NCI-H1694 treated with DMSO at 0.1 percent for 48 hours (cell line): ENCODE results near the gene RIN3.

ENCODE experiments used
- DNase-seq: peaks from one replicate; lab custom pipeline; 2025; lab: John Stamatoyannopoulos, UW

RIN3 gene

DNA sequence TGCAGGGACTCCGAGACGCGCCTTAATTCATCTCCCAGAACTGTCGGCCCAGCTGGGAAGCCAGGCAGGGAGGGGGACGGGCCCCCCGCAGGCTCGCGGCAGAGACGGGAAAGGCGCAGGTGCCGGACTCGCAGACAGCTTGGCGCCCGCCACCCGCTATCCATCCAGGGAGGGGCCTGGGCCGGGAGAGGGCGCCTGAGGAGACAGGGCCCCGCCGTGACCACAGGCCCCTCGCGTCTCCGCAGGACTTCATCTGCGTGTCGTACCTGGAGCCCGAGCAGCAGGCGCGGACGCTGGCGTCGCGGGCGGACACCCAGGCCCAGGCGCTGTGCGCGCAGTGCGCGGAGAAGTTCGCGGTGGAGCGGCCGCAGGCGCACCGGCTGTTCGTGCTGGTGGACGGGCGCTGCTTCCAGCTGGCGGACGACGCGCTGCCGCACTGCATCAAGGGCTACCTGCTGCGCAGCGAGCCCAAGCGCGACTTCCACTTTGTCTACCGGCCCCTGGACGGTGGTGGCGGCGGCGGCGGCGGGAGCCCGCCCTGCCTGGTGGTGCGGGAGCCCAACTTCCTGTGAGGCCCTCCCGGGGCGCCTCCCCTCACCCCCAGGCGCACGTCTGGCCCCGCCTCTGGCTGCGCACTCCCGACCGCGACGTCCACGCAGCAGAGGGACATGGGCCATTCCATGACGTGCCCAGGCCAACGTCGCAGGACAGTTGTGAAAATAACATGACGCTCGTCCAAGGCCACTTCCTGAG is 174.3 kb downstream of the RIN3 start:
- peak; percentile 24 for DNase-seq

DNA sequence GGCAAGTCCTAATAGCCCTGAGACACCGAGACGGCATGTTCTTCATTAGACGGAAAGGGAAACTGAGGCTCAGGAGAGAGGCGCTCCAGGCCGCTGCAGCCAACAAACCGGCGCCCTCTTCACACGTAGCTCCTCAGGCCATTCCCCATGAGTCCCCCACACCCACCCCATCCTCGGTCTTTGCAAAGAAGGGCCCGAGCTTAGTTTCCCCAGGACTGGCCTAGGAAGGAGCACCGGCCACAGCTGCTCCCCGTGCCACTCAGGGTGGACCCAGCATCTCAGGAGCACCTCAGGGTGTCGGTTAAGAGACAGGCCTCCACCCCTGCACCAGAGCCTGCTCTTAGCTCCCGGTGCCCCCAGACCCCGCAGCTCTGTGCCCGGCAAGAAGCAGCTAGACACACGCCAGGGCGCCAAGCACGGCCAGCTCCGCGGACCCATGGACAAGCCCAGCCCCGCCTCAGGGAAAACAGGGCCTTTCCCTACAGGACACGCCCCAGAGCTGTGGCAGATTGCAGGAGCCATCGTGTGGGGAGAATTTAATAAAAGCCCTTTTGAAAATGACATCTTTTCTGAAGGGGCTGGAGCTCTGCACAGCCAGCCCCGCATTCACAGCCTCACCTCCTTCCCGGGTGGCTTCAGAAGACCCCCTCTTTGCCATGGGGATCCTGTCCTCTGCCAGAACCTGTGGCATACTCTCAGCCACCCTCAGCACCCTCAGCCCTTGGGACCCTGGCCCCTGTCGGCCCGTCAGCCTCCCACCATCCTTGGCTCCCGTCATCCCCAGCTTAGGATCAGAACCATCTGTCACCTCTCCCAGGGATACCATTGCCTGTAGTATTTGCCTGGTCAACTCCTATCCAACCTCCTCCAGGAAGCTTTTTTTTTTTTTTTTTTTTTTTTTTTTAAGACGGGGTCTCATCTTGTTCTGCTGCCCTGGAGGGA is 175.1 kb downstream of the RIN3 start:
- DNase-seq, result peak; percentile 92

DNA sequence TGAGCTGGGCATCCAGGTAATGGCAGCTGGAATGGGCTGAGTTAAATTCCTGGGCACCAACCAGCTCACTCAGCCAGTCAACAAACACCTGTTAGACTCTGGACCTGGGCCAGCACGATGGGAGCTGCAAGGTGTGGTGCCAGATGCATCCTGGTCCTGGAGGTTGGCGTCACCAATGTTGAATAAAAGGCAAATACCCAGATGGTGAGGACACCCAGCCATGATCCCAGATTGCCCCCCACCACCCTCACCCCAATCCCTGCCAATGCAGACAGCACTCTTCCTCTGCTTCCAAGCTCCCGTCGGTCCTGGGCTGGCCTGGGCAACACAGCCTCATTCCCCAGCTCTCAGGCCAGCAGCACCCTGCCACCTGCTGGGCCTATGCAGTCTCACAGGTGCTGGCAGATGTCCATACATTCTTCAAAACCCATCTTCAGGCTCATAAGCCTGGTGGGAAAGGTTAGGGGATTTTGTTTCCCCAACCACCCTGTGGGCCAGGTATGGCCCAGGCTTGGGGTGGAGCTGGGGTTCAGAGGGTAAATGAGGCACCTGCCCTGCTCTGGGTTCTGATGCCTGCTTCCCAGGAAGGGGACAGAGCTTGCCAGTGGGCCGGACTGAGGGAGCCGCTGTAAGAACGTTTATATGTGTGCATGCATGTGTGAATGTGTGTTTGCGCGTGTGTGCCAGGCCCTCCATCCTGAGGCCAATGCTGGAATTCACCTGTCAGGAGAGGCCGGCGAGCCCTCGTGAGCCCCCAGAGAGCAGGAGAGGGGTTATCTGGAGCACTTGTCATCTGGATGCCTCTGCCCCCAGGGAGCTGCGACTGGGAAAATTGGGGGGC is 176.8 kb downstream of the RIN3 start:
- DNase-seq, result peak; percentile 95

DNA sequence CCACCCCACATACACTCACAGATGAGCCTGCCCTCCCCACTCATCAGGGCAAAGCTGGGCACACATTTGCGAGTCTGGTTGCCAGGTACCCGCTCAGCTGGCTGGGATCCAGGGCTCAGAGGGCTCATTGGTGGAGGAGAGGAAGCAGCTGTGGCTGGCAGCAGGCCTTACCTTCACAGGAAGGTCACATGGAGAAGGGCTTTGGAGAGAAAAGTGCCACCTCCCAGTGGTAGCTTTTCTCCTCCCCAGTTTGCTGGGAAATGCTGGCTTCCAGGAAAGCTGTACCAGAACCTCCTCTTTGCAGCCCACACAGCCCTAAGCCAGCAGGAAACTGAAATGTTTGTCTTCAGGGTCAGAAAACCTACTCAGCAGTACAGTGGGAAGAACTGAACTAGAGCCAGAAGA is 179.2 kb downstream of the RIN3 start:
- DNase-seq, result peak; percentile 99

DNA sequence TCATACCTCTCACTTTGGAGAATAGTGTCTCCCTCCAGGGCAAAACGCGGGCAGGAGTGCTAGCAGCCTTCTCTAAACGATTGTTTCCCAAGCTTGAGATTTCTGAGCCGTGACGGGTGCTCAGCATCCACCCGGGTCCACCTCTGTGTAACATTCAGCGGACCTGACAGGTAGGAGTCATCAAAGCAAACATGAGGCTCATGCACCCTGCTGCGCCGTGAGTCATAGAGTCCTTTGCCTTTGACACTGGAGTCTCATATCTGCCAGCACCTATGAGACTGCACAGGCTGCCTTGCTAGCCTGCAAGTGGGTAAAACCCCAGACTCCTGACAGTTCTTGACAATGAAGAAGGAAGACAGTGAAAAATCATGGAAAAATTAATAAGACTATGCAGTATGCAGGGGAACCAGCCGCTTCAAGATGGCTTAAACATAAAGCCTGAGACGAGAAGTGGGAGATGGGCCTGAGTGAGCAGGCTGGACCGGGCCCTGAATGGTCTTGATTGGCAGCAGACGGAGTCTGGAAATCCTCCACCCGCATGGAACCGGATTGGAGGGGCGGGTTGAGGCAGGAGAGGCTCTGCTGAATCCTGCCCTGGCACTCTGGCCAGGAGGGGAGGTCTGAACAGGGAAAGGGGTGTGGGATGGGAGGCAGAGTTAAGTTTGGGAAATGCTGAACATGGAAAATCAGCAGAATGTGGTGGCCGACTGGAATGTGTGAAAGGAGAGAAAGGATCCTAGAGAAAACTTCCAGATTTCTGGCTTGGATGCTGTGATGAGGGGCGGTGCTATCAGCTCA is 180.6 kb downstream of the RIN3 start:
- peak; percentile 39 for DNase-seq

DNA sequence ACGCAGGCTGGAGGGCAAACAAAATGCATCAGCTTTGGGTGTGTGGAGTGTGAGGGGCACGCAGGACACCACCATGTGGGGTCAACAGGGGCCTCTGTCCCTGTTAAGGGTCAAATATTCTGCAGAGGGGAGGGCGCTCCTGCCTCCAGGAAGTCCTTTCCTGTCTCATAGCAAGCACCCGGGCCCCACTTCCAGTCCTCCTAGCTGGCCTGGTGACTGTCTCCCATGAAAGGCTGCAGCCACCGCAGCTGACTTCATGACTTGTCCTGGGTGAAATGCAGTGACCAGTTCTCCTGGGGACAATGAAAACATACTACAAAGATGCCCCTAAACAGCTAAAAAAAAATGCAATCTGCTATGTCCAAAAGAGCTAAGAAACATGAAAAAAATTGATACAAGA is 181.2 kb downstream of the RIN3 start:
- DNase-seq, result no peak

DNA sequence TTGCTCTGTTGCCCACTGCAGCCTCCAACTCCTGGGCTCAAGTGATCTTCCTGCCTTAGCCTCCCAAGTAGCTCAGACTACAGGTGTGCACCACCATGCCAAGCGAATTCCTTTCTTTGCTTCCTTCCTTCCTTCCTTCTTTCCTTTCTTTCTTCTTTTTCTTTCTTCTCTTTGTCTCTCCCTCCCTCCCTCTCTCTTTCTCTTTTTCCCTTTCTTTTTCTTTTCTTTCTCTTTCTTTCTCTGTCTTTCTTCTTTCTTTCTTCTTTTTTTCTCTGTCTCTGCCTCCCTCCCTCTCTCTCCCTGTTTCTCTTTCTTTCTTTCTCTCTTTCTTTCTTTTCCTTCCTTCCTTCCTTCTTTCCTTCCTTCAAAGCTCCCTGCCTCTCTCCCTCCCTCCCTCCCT is 182.0 kb downstream of the RIN3 start:
- no peak for DNase-seq

DNA sequence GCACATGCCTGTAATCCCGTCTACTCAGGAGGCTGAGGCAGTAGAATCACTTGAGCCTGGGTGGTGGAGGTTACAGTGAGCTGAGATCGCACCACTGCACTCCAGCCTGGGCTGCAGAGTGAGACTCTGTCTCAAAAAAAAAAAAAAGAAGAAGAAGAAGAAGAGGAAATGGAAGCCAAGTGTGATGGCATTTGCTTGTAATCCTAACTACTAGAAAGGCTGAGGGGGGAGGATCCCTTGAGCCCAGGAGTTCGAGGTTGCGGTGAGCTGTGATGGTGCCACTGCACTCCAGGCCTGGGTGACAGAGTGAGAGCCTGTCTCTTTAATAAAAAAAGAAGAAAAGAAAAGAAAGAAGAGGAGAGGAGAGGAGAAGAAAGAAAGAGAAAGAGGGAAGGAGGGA is 182.8 kb downstream of the RIN3 start:
- no peak for DNase-seq

DNA sequence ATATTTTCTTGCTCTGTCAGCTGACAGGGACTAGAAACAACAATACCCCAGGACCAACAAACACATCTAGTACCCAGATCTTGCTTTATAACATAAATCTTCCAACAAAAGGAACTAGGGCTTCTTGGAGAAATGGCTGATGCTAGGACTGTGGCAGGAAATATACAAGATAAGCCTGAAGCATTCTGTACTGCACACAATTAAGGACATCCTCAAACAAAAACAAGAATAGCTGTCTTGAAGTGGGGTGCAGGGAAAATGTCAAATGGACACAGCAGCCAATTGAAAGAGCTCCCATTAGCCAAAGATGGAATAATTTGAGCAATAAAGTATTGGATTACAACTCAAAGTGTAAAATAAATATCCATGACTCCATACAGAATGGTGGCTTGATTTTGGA is 184.8 kb downstream of the RIN3 start:
- DNase-seq, result no peak

DNA sequence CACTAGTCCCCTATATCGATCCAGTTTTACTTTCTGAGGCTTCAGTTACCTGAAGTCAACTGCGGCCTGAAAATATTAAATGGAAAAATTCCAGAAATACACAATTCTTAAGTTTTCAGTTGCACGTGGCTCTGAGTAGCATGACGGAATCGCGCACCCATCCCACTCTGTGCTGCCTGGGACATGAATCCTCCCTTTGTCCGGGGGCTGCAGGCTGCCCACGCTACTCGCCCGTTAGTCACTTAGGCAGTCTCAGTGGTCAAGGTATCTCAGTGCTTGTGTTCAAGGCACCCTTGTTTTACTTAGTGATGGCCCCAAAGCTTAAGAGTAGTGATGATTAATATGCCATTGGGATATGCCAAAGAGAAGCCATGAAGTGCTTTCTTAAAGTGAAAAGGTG is 188.2 kb downstream of the RIN3 start:
- DNase-seq, result no peak

DNA sequence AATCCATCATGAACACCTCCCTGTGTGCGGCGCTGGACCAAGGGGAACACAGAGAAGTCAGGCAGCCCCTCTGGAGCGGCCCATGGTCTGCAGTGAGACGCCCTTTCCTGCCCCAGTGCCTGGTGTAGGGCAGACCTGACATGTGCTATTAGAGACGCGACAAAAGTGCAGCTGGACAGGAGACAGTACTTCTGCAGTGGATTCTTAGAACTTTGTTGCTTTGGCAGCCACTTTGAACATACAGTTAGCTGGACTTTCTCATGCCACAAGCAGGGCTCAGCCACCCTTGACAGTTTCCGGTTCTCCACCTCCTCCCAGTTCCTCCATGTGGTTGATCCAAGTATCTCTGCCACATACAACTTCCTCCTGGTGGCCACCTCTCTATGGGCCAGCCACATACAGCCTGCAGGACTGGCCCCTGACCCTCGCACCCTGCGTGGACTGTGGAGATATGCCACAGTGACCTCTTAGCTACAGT is 188.9 kb downstream of the RIN3 start:
- no peak for DNase-seq

DNA sequence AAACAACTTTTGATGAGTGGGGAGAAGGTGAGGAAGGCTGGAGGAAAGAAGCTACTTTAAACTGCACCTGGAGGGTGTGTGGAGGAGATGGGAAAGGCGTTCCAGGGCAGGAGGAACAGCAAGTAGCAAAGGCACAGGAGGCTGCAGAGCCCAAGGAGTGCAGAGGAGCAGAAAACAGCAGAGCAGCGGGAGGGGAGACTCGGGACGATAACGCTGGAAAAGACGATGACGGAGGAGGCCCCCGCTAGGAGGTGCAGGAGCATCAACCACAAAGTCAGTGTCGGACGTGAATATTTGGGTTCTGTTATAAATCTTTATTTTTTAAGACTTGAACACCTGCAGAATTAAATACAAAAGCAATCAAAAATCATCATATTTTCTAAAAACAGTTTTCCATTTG is 189.9 kb downstream of the RIN3 start:
- no peak for DNase-seq

DNA sequence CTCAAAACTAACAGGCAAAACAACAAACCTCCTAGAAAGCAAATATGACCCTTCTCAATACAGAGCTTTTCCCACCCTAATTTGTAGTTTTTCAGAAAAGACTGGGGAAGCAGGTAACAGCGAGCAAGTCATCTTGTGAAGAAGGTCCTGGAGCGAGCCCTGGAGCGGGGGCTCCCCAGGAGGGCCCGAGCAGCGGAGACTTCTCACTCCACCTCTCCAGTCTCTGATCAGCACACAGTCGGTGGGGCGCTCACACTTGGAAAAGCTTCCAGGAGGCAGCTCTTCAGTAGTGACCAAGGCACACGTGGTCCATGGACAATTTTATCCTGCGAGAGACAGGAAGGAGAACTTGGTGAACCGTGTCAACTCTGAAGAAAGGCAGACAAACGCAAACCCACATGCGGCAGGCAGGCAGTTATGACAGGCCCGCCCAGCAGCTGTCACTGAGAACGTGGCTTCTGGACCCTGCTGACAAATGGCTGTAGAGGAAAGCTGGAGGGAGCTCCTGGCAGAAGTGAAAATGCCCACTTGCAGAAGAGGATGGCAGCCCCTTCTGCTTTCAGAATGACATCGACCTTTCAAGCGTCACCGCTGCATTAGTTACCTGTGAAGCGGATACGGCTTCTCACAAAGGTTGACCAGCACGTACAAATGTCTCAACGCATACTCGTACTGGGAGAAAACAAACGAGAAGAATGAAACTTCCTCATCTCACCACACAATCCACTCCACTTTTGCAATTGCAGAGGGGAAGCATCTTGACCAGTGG is 190.6 kb downstream of the RIN3 start:
- no peak for DNase-seq

DNA sequence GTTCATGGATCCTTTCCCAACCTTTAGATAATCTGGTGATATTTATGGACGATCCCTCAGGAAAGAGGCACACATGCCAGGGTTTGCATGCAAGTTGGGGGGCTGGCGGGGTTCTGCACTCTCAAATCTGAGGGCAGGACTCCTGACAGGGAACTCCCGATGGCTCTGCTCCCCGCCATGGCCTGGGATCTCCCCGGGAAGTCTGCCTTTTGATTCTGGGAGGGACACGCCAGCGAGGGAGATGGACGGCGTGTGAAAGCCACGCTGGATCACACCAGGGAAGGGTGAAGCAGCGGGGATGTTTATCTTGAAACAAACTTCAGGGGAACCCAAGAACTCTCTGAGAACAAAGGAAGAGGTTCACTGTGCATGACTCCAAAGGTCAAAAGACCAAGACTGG is 191.2 kb downstream of the RIN3 start:
- DNase-seq, result no peak

DNA sequence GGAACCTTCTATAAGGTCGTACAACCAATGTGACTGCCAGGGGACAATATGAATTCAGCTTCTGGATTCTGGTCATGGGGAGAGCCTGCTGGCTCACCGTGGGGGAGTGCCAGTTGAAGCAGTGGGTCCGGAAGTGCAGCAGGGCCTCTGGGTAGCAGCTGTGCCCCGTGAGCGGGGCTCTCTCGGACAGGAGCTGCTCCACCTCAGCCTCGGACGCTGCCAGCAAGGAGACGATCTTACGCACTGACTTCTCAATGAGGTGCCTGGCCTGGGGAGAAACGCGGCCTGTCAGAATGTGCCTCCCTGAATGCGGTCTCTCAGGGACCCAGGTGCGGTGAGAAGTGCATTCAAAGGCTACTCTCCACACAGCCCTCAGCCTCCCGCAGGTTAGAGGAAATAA is 192.8 kb downstream of the RIN3 start:
- DNase-seq, result no peak

DNA sequence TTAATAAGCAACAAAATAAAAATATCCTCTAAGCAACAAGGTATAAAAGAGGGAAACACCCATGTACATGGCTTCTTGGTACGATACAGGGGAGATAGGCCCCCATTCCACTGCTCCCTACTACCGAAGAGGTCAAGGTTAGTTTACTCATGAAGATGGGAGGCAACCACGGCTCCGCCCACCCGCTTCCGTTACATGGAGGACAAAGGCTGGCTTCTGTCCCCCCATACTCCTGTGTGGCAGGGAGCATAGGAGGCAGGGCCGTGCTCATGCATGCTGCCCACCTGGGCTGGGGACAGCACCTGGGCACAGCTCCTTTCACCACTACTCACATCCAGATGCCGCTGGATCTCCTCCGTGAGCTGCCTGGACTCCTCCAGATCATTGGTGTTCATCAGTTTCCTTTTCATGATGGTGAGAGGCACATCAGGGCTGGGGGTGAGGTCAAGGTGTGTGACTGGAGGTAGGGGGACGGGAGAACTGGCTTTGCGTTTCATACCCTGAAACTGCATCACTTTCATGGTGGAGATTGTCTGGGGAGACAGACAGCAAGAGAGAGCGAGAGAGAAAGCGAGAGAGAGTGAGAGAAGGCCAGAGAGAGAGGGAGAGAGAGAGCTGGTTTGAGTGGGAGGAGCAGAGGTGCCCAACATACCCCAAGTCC is 195.9 kb downstream of the RIN3 start:
- no peak for DNase-seq

DNA sequence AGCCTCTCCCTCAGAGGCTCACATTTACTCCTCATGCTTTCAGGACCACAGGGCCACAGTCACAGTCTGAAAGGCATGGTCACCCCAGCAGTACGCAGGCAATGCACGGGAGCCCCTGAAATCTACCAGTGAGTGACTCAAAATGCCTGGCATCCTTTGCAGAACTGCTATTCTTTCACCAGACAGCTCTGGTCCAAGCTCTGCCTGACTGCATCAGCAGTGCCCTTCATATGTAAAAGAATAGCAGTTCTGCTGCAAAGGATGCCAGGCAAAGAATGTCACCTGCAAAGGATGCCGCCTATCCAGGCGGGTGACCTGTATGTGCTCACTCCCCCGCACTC is 196.4 kb downstream of the RIN3 start:
- no peak for DNase-seq

DNA sequence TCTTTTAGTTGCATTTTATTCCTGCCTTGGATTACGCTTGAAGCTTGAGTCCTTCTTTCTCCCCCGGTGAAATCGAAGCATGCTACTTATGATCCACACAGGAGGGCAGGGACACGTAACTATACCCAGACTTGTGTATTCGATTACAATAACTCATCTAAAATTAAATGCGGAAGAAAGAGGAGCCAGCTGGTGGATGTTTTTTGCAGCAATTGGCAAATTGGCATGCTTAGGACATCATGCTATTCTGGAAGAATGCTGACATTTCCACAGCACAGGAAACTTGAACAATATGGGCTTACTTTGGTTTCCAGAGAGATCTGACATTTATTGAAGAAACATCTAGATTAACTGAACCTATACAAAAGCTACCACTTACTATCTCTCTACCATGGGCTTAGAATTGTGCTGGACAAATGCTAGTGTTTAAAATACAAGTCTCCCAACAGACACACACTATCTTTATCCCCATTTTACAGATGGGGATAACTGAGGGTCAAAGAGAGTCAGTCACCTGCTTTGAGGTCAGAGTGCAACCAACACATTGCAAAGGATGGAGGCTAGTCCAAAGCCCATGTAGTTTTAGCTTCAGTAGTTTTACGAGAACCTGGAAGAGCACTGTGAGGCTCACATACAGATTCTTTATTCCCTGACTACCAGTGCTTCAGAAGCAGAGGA is 198.5 kb downstream of the RIN3 start:
- DNase-seq, result no peak

DNA sequence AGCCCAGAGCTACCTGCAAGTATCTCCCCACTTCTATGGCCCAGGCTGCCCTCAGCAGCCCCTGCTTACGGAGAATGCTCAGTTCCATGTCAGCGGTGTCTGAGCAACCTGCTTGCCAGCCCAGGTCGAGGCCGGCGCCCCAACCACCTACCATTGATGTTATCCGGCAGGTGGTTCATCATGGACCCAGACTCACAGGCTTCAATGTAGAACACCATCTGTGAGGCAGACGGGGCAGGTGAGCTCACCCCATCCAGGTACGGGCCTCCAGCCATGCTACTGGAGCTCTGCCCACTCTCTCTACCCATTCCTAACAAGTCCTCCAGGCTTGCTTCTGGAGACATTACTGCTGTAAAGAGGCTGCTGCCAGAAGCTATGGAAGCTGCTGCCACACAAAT is 199.1 kb downstream of the RIN3 start:
- DNase-seq, result no peak
